Naive thymus-derived CD4-positive, alpha-beta T cell (primary cell): ENCODE measurements around the gene SERPINA3. TPM values are rescaled to one million over a fixed set of nuclear protein-coding genes. Genes with fewer than 3 reads are reported as not detected.

Experiments used
- ATAC-seq: fragments of 150-1000 bp; cut with Tn5 transposase; 2 replicates; pipeline ENCODE4 v1.10.0; 2021; ENCODE audit warnings: mild to moderate bottlenecking, moderate library complexity
- CTCF ChIA-PET: fragments of 350-600 bp; sonication (Branson Sonifier 250); formaldehyde crosslinking; loops from one replicate; lab custom pipeline; 2021; ENCODE audit warnings: antibody characterized with exemption; lab: Charles Lee
- POLR2A ChIA-PET: fragments of 350-600 bp; sonication (Branson Sonifier 250); formaldehyde crosslinking; loops from one replicate; lab custom pipeline; 2021; ENCODE audit warnings: antibody characterized with exemption, inconsistent platforms; lab: Charles Lee
- DNase-seq, 9 donors: peaks; one replicate each; pipeline versions ENCODE4 v3.0.0 to v3.0.0-alpha.2; 2020 to 2022; ENCODE audit warnings: mixed read lengths in 1 of 9
- H3K27ac ChIP-seq: one replicate; pipeline ENCODE4 v1.7.0; 2013; ENCODE audit warnings: mild to moderate bottlenecking, low read depth, low read length, moderate library complexity
- H3K27me3 ChIP-seq, 2 donors: one replicate each; pipeline ENCODE4 v1.7.0; 2013; ENCODE audit warnings: low read length in 2 of 2, mild to moderate bottlenecking in 2 of 2, moderate library complexity in 2 of 2; ENCODE audit not compliant: control insufficient read depth in 2 of 2, insufficient read depth in 2 of 2
- H3K36me3 ChIP-seq, 3 experiments: 1 replicate in 2 of 3; 2 replicates in 1 of 3; pipeline ENCODE4 v1.7.0; 2013; ENCODE audit warnings: low read length in 3 of 3, mild to moderate bottlenecking in 3 of 3, moderate library complexity in 1 of 3; ENCODE audit not compliant: insufficient read depth in 3 of 3, control insufficient read depth in 2 of 3
- H3K4me1 ChIP-seq, 2 donors: one replicate each; pipeline ENCODE4 v1.7.0; 2013; ENCODE audit warnings: low read length in 2 of 2, mild to moderate bottlenecking in 2 of 2, moderate library complexity in 1 of 2; ENCODE audit not compliant: control insufficient read depth in 2 of 2, insufficient read depth in 2 of 2
- H3K4me3 ChIP-seq: 2 replicates; pipeline ENCODE4 v1.7.0; 2013; ENCODE audit warnings: mild to moderate bottlenecking, low read length
- H3K9me3 ChIP-seq, 3 experiments: 1 replicate in 2 of 3; 2 replicates in 1 of 3; pipeline ENCODE4 v1.7.0; 2013; ENCODE audit warnings: low read length in 3 of 3; ENCODE audit not compliant: control insufficient read depth in 2 of 3
- H3K27ac Mint-ChIP-seq, 9 donors: one replicate each; pipeline ENCODE4 v1.8.0; 2020 to 2022; ENCODE audit warnings: mixed read lengths in 9 of 9, mild to moderate bottlenecking in 8 of 9, moderate library complexity in 5 of 9, inconsistent platforms in 2 of 9
- H3K27me3 Mint-ChIP-seq, 5 donors: one replicate each; pipeline ENCODE4 v1.8.0; 2021 to 2022; ENCODE audit warnings: mixed read lengths in 5 of 5, mild to moderate bottlenecking in 1 of 5
- H3K36me3 Mint-ChIP-seq, 5 donors: one replicate each; pipeline ENCODE4 v1.8.0; 2020 to 2022; ENCODE audit warnings: mixed read lengths in 5 of 5, mild to moderate bottlenecking in 3 of 5, inconsistent platforms in 1 of 5
- H3K4me1 Mint-ChIP-seq, 7 donors: one replicate each; pipeline ENCODE4 v1.8.0; 2020 to 2022; ENCODE audit warnings: mixed read lengths in 7 of 7, mild to moderate bottlenecking in 3 of 7, inconsistent platforms in 1 of 7
- H3K4me3 Mint-ChIP-seq, 10 donors: one replicate each; pipeline ENCODE4 v1.8.0; 2020 to 2022; ENCODE audit warnings: mild to moderate bottlenecking in 10 of 10, mixed read lengths in 10 of 10, moderate library complexity in 6 of 10, inconsistent platforms in 2 of 10
- H3K9me3 Mint-ChIP-seq, 11 donors: one replicate each; pipeline ENCODE4 v1.8.0; 2020 to 2022; ENCODE audit warnings: mixed read lengths in 11 of 11, mild to moderate bottlenecking in 4 of 11, inconsistent platforms in 1 of 11, moderate library complexity in 1 of 11
- intact Hi-C, 2 donors: fragments of 100-400 bp; cut with micrococcal nuclease; formaldehyde crosslinking; loops; one replicate each; pipeline ENCODE4 v1.15.1; 2023
- polyA plus RNA-seq, 2 donors: library from polyadenylated mRNA; unstranded; fragments of 300-500 nt; fragmentation: Illumina TruSeq; gene quantifications; one replicate each; pipeline ENCODE4 v1.2.3, GENCODE V29; 2021
- total RNA-seq, 6 experiments: library from RNA in 5 of 6; stranded (reverse) in 5 of 6; gene quantifications; 1 replicate in 5 of 6; 2 replicates in 1 of 6; pipeline ENCODE4 v1.2.3 and lab custom pipeline; 2021 to 2026

Gene SERPINA3
- total RNA-seq = not detected
- polyA plus RNA-seq = not detected
- total RNA-seq (lab: John Stamatoyannopoulos, UW) = not detected

DNA sequence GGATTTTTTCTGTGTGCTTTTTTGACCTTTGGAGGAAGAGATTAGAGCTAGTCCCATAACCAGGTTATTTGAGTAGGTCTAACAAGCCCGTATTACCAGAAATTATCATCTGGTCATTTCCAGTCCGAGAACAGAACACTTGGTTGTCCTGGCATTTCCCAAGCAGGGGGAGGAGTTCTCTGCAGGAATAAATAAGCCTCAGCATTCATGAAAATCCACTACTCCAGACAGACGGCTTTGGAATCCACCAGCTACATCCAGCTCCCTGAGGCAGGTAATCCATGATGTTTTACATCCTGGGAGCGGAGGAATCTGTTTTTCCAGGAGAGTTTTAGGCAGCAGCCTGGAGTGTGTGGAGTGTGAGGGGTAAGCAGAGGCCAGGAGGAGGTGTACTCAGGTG lies at the start of gene SERPINA3:
SERPINA3 (plus strand) TSS at position 218 of the 400 bp plus-strand sequence. CDS start 2,051 bp downstream, outside the sequence.
- intact Hi-C loops = no loop called here
- Histone ChIP-seq H3K27me3 (no peaks in the 10 kb centered on the region), H3K4me1 (no peaks in the 10 kb centered on the region), H3K4me3 (no peak within 1 kb of the TSS), H3K9me3 (no peaks in the 10 kb centered on the region), H3K27ac (no peak within 1 kb of the TSS), H3K36me3 (no peaks in the 10 kb centered on the region)
- no peak for ATAC-seq
- ChIA-PET POLR2A (no interaction called here), CTCF (no interaction called here)
- no peak within 1 kb of the TSS for H3K27ac Mint-ChIP-seq
- peaks cover 0 to 28% (median 7%) of the 10 kb centered on the region in 11 donors for H3K9me3 Mint-ChIP-seq
- DNase-seq = no peak
- H3K4me3 Mint-ChIP-seq = no peak within 1 kb of the TSS
- H3K4me1 Mint-ChIP-seq = no peaks in the 10 kb centered on the region
- no peaks in the 10 kb centered on the region for H3K36me3 Mint-ChIP-seq
- H3K27me3 Mint-ChIP-seq = peaks cover 0 to 16% (median 4%) of the 10 kb centered on the region in 5 donors

DNA sequence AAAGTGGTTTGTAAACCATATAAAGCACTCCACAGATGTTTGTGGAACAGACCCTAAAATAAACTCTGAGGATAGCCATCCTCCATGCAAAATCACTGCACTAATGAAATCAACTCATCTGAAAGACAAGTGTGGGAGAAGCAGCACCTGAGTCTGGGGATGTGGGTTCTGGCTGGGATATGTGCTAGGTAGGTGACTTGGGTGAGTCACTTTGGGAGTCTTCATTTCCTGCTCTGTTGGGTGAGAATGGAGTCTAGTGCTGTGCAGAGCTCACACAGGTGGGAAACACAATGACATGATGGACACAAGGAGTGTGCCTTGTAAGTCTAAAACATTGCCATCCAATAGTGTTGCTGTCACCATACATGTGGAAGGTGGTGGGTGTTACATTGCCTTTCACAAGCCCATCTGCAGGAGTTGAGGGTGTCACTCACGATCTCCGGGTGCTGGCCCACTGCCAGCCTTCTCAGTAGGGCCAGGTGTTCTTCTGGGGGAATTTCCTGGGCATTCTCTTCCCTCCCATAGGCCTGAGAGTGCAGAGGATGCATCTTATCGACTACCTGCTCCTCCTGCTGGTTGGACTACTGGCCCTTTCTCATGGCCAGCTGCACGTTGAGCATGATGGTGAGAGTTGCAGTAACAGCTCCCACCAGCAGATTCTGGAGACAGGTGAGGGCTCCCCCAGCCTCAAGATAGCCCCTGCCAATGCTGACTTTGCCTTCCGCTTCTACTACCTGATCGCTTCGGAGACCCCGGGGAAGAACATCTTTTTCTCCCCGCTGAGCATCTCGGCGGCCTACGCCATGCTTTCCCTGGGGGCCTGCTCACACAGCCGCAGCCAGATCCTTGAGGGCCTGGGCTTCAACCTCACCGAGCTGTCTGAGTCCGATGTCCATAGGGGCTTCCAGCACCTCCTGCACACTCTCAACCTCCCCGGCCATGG lies 49.0 kb upstream of the SERPINA3 start:
- intact Hi-C loops = no loop called here
- no peaks in the 10 kb centered on the region for H3K36me3 ChIP-seq
- ChIA-PET CTCF (no interaction called here), POLR2A (no interaction called here)
- H3K4me1 Mint-ChIP-seq = no peaks in the 10 kb centered on the region
- H3K27ac ChIP-seq = no peak overlapping the region
- peaks cover 0 to 3% of the 10 kb centered on the region in 2 donors for H3K27me3 ChIP-seq
- peaks cover 0 to 46% (median 17%) of the 10 kb centered on the region in 5 donors for H3K27me3 Mint-ChIP-seq
- no peaks in the 10 kb centered on the region for H3K36me3 Mint-ChIP-seq
- H3K4me3 Mint-ChIP-seq = no peak overlapping the region
- no peak overlapping the region for H3K4me3 ChIP-seq
- no peak for DNase-seq
- no peaks in the 10 kb centered on the region for H3K4me1 ChIP-seq
- H3K9me3 ChIP-seq = no peaks in the 10 kb centered on the region
- H3K9me3 Mint-ChIP-seq = peaks cover 0 to 4% (median 0%) of the 10 kb centered on the region in 11 donors
- ATAC-seq = no peak
- H3K27ac Mint-ChIP-seq = no peak overlapping the region

DNA sequence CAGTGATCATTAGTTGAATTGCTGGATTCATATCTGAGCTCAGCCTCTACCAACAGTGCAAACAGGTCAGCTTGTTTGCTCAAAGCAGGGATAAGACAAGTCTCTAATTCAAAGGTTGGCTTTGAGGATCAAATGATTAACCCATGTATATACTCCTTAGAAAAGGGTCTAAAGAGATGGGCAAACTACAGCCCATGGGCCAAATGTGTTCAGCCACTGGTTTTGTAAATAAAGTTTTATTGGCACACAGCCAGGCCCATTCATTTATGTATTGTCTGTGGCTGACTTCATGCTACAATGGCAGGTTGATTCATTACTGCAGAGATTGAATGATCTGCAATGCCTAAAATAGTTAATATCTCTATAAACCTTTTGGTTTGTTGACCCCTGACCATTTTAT lies 47.8 kb upstream of the SERPINA3 start:
- H3K9me3 Mint-ChIP-seq = peaks cover 0 to 4% (median 0%) of the 10 kb centered on the region in 11 donors
- CTCF ChIA-PET = no interaction called here
- no peaks in the 10 kb centered on the region for H3K4me1 Mint-ChIP-seq
- intact Hi-C loops = no loop called here
- no peak overlapping the region for H3K27ac ChIP-seq
- peaks cover 0 to 3% of the 10 kb centered on the region in 2 donors for H3K27me3 ChIP-seq
- H3K4me3 Mint-ChIP-seq = no peak overlapping the region
- no peak overlapping the region for H3K27ac Mint-ChIP-seq
- ATAC-seq (no peak), DNase-seq (no peak)
- POLR2A ChIA-PET = no interaction called here
- no peaks in the 10 kb centered on the region for H3K36me3 Mint-ChIP-seq
- no peak overlapping the region for H3K4me3 ChIP-seq
- H3K27me3 Mint-ChIP-seq = peaks cover 0 to 42% (median 10%) of the 10 kb centered on the region in 5 donors
- H3K36me3 ChIP-seq = no peaks in the 10 kb centered on the region
- H3K4me1 ChIP-seq = no peaks in the 10 kb centered on the region
- no peaks in the 10 kb centered on the region for H3K9me3 ChIP-seq

DNA sequence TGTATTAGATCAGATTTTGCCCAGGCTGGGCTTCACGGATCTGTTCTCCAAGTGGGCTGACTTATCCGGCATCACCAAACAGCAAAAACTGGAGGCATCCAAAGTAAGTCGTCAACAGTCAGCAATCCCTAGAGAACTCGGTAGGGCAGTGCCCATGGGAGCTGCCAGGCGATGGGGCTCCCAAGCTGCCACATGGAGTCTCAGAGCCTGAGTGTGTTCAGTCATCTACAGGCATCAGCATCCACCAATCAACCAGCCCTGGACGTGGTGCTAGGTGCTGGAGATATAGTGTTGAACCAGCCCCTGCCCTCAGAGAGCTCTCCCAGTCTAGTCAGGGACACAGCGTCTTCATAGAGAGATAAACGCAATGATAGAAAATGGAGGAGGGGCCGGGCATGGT lies 44.0 kb upstream of the SERPINA3 start:
- DNase-seq (no peak), ATAC-seq (no peak)
- Histone ChIP-seq H3K4me1 (no peaks in the 10 kb centered on the region), H3K27me3 (peaks cover 0 to 3% of the 10 kb centered on the region in 2 donors), H3K36me3 (no peaks in the 10 kb centered on the region), H3K9me3 (no peaks in the 10 kb centered on the region), H3K4me3 (no peak overlapping the region), H3K27ac (no peak overlapping the region)
- Mint-ChIP-seq H3K9me3 (peaks cover 0 to 4% (median 0%) of the 10 kb centered on the region in 11 donors), H3K36me3 (no peaks in the 10 kb centered on the region), H3K27ac (no peak overlapping the region), H3K4me1 (peaks cover 0 to 2% (median 0%) of the 10 kb centered on the region in 7 donors), H3K4me3 (no peak overlapping the region), H3K27me3 (peaks cover 0 to 17% (median 0%) of the 10 kb centered on the region in 5 donors)
- CTCF ChIA-PET = no interaction called here
- POLR2A ChIA-PET = no interaction called here
- intact Hi-C loops = no loop called here

DNA sequence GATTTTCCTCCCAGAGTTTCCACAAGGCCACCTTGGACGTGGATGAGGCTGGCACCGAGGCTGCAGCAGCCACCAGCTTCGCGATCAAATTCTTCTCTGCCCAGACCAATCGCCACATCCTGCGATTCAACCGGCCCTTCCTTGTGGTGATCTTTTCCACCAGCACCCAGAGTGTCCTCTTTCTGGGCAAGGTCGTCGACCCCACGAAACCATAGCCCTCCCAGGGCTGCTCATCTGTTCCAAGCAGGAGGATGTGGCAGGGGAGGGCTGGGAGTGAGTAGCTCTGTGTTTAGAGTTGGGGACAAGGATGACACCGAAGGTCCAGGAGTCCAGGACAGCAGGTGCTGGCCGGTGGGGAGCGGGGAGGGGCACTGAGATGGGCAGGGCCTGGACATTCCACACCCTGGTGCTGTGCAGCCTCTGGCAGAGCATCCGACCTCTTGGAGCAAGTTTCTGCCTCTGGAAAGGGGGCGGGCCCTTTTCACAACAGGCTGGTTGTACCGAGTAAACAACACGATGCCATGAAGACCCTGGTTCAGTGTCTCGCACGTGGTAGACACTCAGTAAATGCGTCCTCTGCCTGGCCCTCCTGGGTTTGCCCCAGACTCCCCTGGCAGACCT lies 42.7 kb upstream of the SERPINA3 start:
- Histone ChIP-seq H3K4me3 (no peak overlapping the region), H3K27me3 (peaks cover 0 to 3% of the 10 kb centered on the region in 2 donors), H3K4me1 (no peaks in the 10 kb centered on the region), H3K36me3 (no peaks in the 10 kb centered on the region), H3K27ac (no peak overlapping the region), H3K9me3 (no peaks in the 10 kb centered on the region)
- Mint-ChIP-seq H3K27me3 (peaks cover 0 to 11% (median 0%) of the 10 kb centered on the region in 5 donors), H3K4me3 (no peak overlapping the region), H3K9me3 (peaks cover 0 to 4% (median 0%) of the 10 kb centered on the region in 11 donors), H3K36me3 (no peaks in the 10 kb centered on the region), H3K27ac (no peak overlapping the region), H3K4me1 (peaks cover 0 to 2% (median 0%) of the 10 kb centered on the region in 7 donors)
- POLR2A ChIA-PET = no interaction called here
- CTCF ChIA-PET = no interaction called here
- DNase-seq = no peak
- intact Hi-C loops = no loop called here
- ATAC-seq = no peak

DNA sequence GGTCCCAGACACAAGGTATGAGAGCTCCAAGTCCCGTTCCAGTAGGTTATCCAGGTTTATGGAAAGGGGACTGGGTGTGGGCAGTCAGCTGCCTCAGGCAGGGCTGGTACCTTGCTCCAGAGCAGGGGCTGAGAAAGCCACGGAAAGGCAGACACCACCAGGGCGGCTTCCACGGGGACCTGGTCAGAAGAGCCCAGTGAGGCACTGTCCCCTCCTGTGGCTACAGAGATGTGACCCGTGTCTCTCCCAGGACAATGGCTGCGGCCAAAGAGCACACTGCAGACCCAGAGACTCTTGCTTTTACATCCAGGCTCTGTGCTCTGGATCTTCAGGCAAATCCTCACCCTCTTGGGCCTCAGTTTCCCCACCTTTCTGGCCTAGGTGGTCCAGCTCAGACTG lies 42.2 kb upstream of the SERPINA3 start:
- Histone ChIP-seq H3K36me3 (no peaks in the 10 kb centered on the region), H3K27ac (no peak overlapping the region), H3K27me3 (peaks cover 0 to 2% of the 10 kb centered on the region in 2 donors), H3K4me3 (no peak overlapping the region), H3K9me3 (no peaks in the 10 kb centered on the region), H3K4me1 (no peaks in the 10 kb centered on the region)
- H3K4me3 Mint-ChIP-seq = no peak overlapping the region
- H3K4me1 Mint-ChIP-seq = peaks cover 0 to 2% (median 0%) of the 10 kb centered on the region in 7 donors
- no peak overlapping the region for H3K27ac Mint-ChIP-seq
- intact Hi-C loops = no loop called here
- ChIA-PET POLR2A (no interaction called here), CTCF (no interaction called here)
- ATAC-seq (no peak), DNase-seq (no peak)
- no peaks in the 10 kb centered on the region for H3K36me3 Mint-ChIP-seq
- H3K9me3 Mint-ChIP-seq = peaks cover 0 to 2% (median 0%) of the 10 kb centered on the region in 11 donors
- peaks cover 0 to 11% (median 0%) of the 10 kb centered on the region in 5 donors for H3K27me3 Mint-ChIP-seq
